HepG2 (cell line): ENCODE measurements around the gene ATXN7L3. TPM values are rescaled to one million over a fixed set of nuclear protein-coding genes. Genes with fewer than 3 reads are reported as not detected.

ENCODE experiments used
- BORCS8-MEF2B ChIP-seq: sonication (generic); formaldehyde crosslinking; IDR thresholded peaks from 2 replicates; pipeline ENCODE4 v1.8.0; 2022; ENCODE audit warnings: mild to moderate bottlenecking, missing genetic modification reagents
- IKZF4 ChIP-seq: sonication (generic); formaldehyde crosslinking; IDR thresholded peaks from 2 replicates; pipeline ENCODE4 v1.5.1; 2020; ENCODE audit warnings: borderline replicate concordance, mild to moderate bottlenecking, low read depth, missing genetic modification reagents; ENCODE audit errors: not compliant biosample characterization
- JUN ChIP-seq: sonication (generic); formaldehyde crosslinking; IDR thresholded peaks from 2 replicates; pipeline ENCODE4 v1.4.0; 2020; ENCODE audit warnings: mild to moderate bottlenecking, missing genetic modification reagents
- KDM6A ChIP-seq: IDR thresholded peaks from 2 replicates; pipeline ENCODE4 v1.6.1; 2016; ENCODE audit warnings: low read depth
- MAFG ChIP-seq: sonication (generic); formaldehyde crosslinking; IDR thresholded peaks from 2 replicates; pipeline ENCODE4 v1.5.1; 2020; ENCODE audit warnings: mild to moderate bottlenecking, missing genetic modification reagents
- MYNN ChIP-seq: sonication (generic); formaldehyde crosslinking; IDR thresholded peaks from 2 replicates; pipeline ENCODE4 v1.4.0; 2020; ENCODE audit warnings: mild to moderate bottlenecking, low read depth, missing genetic modification reagents
- NFKB2 ChIP-seq: sonication (generic); formaldehyde crosslinking; IDR thresholded peaks from 2 replicates; pipeline ENCODE4 v1.4.0; 2020; ENCODE audit warnings: missing genetic modification reagents, borderline replicate concordance
- RBM39 ChIP-seq: fragments of 200-400 bp; formaldehyde crosslinking; IDR thresholded peaks from one replicate; pipeline ENCODE4 v1.6.1; 2018; ENCODE audit warnings: antibody characterized with exemption, mild to moderate bottlenecking, low read depth, low read length; ENCODE audit not compliant: poor library complexity, severe bottlenecking
- REXO4 ChIP-seq: sonication (generic); formaldehyde crosslinking; IDR thresholded peaks from 2 replicates; pipeline ENCODE4 v1.8.0; 2022; ENCODE audit warnings: missing genetic modification reagents, mild to moderate bottlenecking, borderline replicate concordance
- SMARCC2 ChIP-seq: fragments of 450-650 bp; IDR thresholded peaks from 2 replicates; pipeline ENCODE4 v1.6.1; 2017; ENCODE audit warnings: antibody characterized with exemption, mild to moderate bottlenecking
- SP140L ChIP-seq: sonication (generic); formaldehyde crosslinking; IDR thresholded peaks from 2 replicates; pipeline ENCODE4 v1.4.0; 2020; ENCODE audit warnings: missing genetic modification reagents, borderline replicate concordance
- TBX3 ChIP-seq: fragments of 450-650 bp; IDR thresholded peaks from 2 replicates; pipeline ENCODE4 v1.6.1; 2017; ENCODE audit warnings: antibody characterized with exemption, mild to moderate bottlenecking, inconsistent platforms, borderline replicate concordance
- ZNF383 ChIP-seq: sonication (generic); formaldehyde crosslinking; IDR thresholded peaks from 2 replicates; pipeline ENCODE4 v1.4.0; 2020; ENCODE audit warnings: missing genetic modification reagents, mild to moderate bottlenecking, borderline replicate concordance
- ZNF687 ChIP-seq: sonication (generic); formaldehyde crosslinking; IDR thresholded peaks from 2 replicates; pipeline ENCODE4 v1.5.1; 2020; ENCODE audit warnings: mild to moderate bottlenecking, missing genetic modification reagents, moderate library complexity
- polyA plus RNA-seq, 8 experiments: library from polyadenylated mRNA; depleted of rRNA in 3 of 8; stranded (reverse) in 7 of 8; unstranded in 1 of 8; fragments of >200 nt; fragmentation: Illumina TruSeq in 4 of 8; extraction: Trizol in 4 of 8; gene quantifications; 2 replicates each; pipeline versions ENCODE4 v1.2.1 to v1.2.3, GENCODE V29; 2011 to 2016; ENCODE audit warnings: low read depth in 4 of 8, missing spikeins in 1 of 8, mixed read lengths in 1 of 8; ENCODE audit not compliant: insufficient read depth in 1 of 8
- total RNA-seq, 5 experiments: library from RNA; depleted of rRNA; stranded (reverse); fragments of >200 nt; fragmentation: Illumina TruSeq; extraction: Trizol; gene quantifications; 2 replicates each; pipeline ENCODE4 v1.2.3, GENCODE V29; 2016; ENCODE audit warnings: low read depth in 1 of 5
- TF ChIP-seq, protein P1 (sequence below): sonication (generic); formaldehyde crosslinking; IDR thresholded peaks from 2 replicates; pipeline ENCODE4 v1.9.0; 2021; ENCODE audit warnings: missing genetic modification reagents, borderline replicate concordance
- TF ChIP-seq, protein P2 (sequence below), 2 experiments: sonication (generic) in 1 of 2; formaldehyde crosslinking in 1 of 2; IDR thresholded peaks; 2 replicates each; pipeline versions ENCODE4 v1.4.0 to v1.6.1; 2016 to 2020; ENCODE audit warnings: borderline replicate concordance in 1 of 2, low read depth in 1 of 2, mild to moderate bottlenecking in 1 of 2, missing genetic modification reagents in 1 of 2

ATXN7L3 gene
- total and polyA plus RNA-seq, 2 of the 13 experiments (the other 11 are each of a cell fraction or from before 2014, with no cell fraction given) = 44.5 to 59.1 TPM

DNA sequence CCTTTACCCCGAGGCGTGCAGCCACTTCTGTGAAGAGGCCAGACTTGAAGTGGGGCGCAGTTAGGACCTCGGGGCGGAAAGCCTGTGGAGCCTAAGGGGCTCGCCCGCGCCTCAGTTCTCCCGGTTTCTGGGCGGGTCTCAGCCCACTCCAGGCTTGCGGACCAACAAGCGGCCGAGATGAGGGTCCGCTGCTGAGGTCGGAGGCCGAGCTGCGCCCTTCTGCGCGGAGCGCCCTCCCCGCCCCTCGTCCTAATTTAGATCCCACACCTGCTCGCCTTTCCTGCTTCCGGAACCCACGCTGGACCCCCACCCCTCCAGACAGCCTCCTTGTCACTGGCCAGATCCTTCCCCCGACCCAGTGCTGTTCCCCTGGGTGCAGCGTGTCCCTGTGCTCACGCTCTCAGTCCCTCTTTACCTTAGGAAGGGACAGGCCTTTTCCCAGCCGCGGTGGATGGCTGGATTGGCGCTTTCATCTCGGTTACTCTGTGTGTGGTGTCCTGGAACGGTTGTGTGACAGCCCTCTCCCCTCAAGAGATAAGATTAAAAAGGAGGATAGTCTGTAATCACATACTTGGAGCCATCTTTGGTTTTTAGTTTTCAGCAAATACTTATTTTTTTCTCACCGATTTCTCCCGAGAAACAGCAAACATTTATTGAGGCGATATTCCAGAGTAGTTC is 933 bp upstream of the ATXN7L3 start (continued):
- no peak for TF ChIP-seq IKZF4
- TF ChIP-seq RBM39 = no peak
- TF ChIP-seq KDM6A (CRISPR knock-in tag) = no peak
- TF ChIP-seq ZNF383 (CRISPR knock-in tag) = 0 out of 2 replicates have a peak, but pooled peaks have one; percentile 63
- TF ChIP-seq, protein P1, sequence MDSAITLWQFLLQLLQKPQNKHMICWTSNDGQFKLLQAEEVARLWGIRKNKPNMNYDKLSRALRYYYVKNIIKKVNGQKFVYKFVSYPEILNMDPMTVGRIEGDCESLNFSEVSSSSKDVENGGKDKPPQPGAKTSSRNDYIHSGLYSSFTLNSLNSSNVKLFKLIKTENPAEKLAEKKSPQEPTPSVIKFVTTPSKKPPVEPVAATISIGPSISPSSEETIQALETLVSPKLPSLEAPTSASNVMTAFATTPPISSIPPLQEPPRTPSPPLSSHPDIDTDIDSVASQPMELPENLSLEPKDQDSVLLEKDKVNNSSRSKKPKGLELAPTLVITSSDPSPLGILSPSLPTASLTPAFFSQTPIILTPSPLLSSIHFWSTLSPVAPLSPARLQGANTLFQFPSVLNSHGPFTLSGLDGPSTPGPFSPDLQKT = no peak
- peak; percentile 74; the same call in 1 of the 2 replicates for TF ChIP-seq BORCS8-MEF2B (CRISPR knock-in tag)
- TF ChIP-seq MAFG (CRISPR knock-in tag) = no peak
- peak; percentile 85; the same call in 1 of the 2 replicates for TF ChIP-seq NFKB2
- no peak for TF ChIP-seq MYNN (CRISPR knock-in tag)
- no peak for TF ChIP-seq SMARCC2
- no peak for TF ChIP-seq SP140L (CRISPR knock-in tag)
- no peak for TF ChIP-seq REXO4
- TF ChIP-seq JUN = 0 out of 2 replicates have a peak, but pooled peaks have one; percentile 22
- no peak for TF ChIP-seq TBX3
- TF ChIP-seq, protein P2, sequence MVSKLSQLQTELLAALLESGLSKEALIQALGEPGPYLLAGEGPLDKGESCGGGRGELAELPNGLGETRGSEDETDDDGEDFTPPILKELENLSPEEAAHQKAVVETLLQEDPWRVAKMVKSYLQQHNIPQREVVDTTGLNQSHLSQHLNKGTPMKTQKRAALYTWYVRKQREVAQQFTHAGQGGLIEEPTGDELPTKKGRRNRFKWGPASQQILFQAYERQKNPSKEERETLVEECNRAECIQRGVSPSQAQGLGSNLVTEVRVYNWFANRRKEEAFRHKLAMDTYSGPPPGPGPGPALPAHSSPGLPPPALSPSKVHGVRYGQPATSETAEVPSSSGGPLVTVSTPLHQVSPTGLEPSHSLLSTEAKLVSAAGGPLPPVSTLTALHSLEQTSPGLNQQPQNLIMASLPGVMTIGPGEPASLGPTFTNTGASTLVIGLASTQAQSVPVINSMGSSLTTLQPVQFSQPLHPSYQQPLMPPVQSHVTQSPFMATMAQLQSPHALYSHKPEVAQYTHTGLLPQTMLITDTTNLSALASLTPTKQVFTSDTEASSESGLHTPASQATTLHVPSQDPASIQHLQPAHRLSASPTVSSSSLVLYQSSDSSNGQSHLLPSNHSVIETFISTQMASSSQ (IDR thresholded peaks at IDR 0.05; ENCODE audit: low read depth) = no peak
- TF ChIP-seq, protein P2 (CRISPR knock-in tag; IDR thresholded peaks at IDR 0.05; ENCODE audit: borderline replicate concordance) = 0 out of 2 replicates have a peak, but pooled peaks have one; percentile 54
- peak; percentile 82 for TF ChIP-seq ZNF687 (CRISPR knock-in tag)
